IMR-90 (cell line): ENCODE results near the gene RETREG1. TPM values are rescaled to one million over a fixed set of nuclear protein-coding genes. Genes with fewer than 3 reads are reported as not detected.

Experiments used
- ATAC-seq: fragments of 200-7000 bp; cut with Tn5 transposase; 2 replicates; pipeline ENCODE4 v1.9.1; 2020; ENCODE audit warnings: low read depth, mild to moderate bottlenecking, moderate library complexity
- BruUV-seq: library from RNA; stranded (reverse); fragments of 400-500 nt; replicated peaks from 2 replicates; lab custom pipeline; 2021; lab: Mats Ljungman, UMichigan
- CTCF ChIA-PET: fragments of 300-600 bp; formaldehyde crosslinking; extraction: SDS; loops from one replicate; lab custom pipeline; 2021; ENCODE audit warnings: antibody characterized with exemption; lab: Yijun Ruan, JAX
- POLR2A ChIA-PET: fragments of 300-600 bp; sonication (Branson Sonifier 250); formaldehyde crosslinking; loops from one replicate; lab custom pipeline; 2022; ENCODE audit warnings: antibody characterized with exemption; ENCODE audit not compliant: unreplicated experiment; lab: Charles Lee
- DNase-seq: peaks from one replicate; pipeline ENCODE4 v3.0.0; 2013
- H2AFZ ChIP-seq: replicated peaks from 2 replicates; pipeline ENCODE3; 2013; ENCODE audit warnings: low read length, mild to moderate bottlenecking; ENCODE audit not compliant: poor library complexity
- H2AK5ac ChIP-seq: 2 replicates; pipeline ENCODE4 v1.6.1; 2013; ENCODE audit warnings: low read depth, low read length, inconsistent platforms
- H2AK9ac ChIP-seq: replicated peaks from 2 replicates; pipeline ENCODE3; 2013; ENCODE audit warnings: mild to moderate bottlenecking, low read depth, low read length, moderate library complexity; ENCODE audit not compliant: poor library complexity
- H2BK120ac ChIP-seq: 2 replicates; pipeline ENCODE4 v1.6.1; 2013; ENCODE audit warnings: low read depth, low read length, inconsistent platforms
- H2BK15ac ChIP-seq: 3 replicates; pipeline ENCODE4 v1.6.1; 2013; ENCODE audit warnings: low read depth, low read length, inconsistent platforms
- H2BK20ac ChIP-seq: 2 replicates; pipeline ENCODE4 v1.6.1; 2013; ENCODE audit warnings: low read depth, mild to moderate bottlenecking, inconsistent platforms, low read length, moderate library complexity
- H2BK5ac ChIP-seq: 2 replicates; pipeline ENCODE4 v1.6.1; 2013; ENCODE audit warnings: mild to moderate bottlenecking, low read depth, low read length, inconsistent platforms; ENCODE audit not compliant: poor library complexity, severe bottlenecking
- H3K14ac ChIP-seq: replicated peaks from 2 replicates; pipeline ENCODE4 v1.6.1; 2013; ENCODE audit warnings: low read depth, low read length, inconsistent platforms
- H3K18ac ChIP-seq: 2 replicates; pipeline ENCODE4 v1.6.1; 2013; ENCODE audit warnings: low read depth, low read length, control low read depth
- H3K23ac ChIP-seq: 2 replicates; pipeline ENCODE4 v1.6.1; 2013; ENCODE audit warnings: low read depth, low read length, inconsistent platforms
- H3K27ac ChIP-seq: 2 replicates; pipeline ENCODE4 v1.5.1; 2013; ENCODE audit warnings: mild to moderate bottlenecking, control low read depth, low read length; ENCODE audit not compliant: insufficient read depth
- H3K27me3 ChIP-seq: 2 replicates; pipeline ENCODE4 v1.6.1; 2013; ENCODE audit warnings: low read length; ENCODE audit not compliant: control insufficient read depth, insufficient read depth
- H3K36me3 ChIP-seq: 2 replicates; pipeline ENCODE4 v1.6.1; 2013; ENCODE audit warnings: low read length, mixed read lengths; ENCODE audit not compliant: control insufficient read depth, insufficient read depth
- H3K4ac ChIP-seq: 2 replicates; pipeline ENCODE4 v1.6.1; 2013; ENCODE audit warnings: low read depth, low read length, inconsistent platforms
- H3K4me1 ChIP-seq: 2 replicates; pipeline ENCODE4 v1.6.1; 2013; ENCODE audit warnings: low read length, mixed read lengths; ENCODE audit not compliant: control insufficient read depth, insufficient read depth
- H3K4me2 ChIP-seq: 2 replicates; pipeline ENCODE4 v1.6.1; 2013; ENCODE audit warnings: low read depth, mild to moderate bottlenecking, control low read depth, low read length, moderate library complexity
- H3K4me3 ChIP-seq: 2 replicates; pipeline ENCODE4 v1.5.1; 2013; ENCODE audit warnings: low read depth, mild to moderate bottlenecking, control low read depth, low read length, moderate library complexity; ENCODE audit not compliant: insufficient read depth
- H3K56ac ChIP-seq: 2 replicates; pipeline ENCODE4 v1.6.1; 2013; ENCODE audit warnings: low read length, inconsistent platforms; ENCODE audit not compliant: insufficient read depth; ENCODE audit errors: extremely low read depth
- H3K79me1 ChIP-seq, 2 experiments: 2 replicates each; pipeline ENCODE4 v1.6.1; 2013; ENCODE audit warnings: low read length in 2 of 2, inconsistent platforms in 1 of 2, low read depth in 1 of 2
- H3K9ac ChIP-seq: 2 replicates; pipeline ENCODE4 v1.6.1; 2013; ENCODE audit warnings: low read depth, low read length, control low read depth
- H3K9me1 ChIP-seq: 2 replicates; pipeline ENCODE4 v1.6.1; 2013; ENCODE audit warnings: low read length, inconsistent platforms; ENCODE audit not compliant: insufficient read depth
- H3K9me3 ChIP-seq: 2 replicates; pipeline ENCODE4 v1.6.1; 2013; ENCODE audit warnings: low read length; ENCODE audit not compliant: control insufficient read depth, insufficient read depth
- H4K20me1 ChIP-seq: 2 replicates; pipeline ENCODE4 v1.6.1; 2013; ENCODE audit warnings: low read length, inconsistent platforms; ENCODE audit not compliant: insufficient read depth
- H4K5ac ChIP-seq: 2 replicates; pipeline ENCODE4 v1.6.1; 2013; ENCODE audit warnings: mild to moderate bottlenecking, low read depth, low read length, control low read depth
- H4K8ac ChIP-seq, 2 experiments: 2 replicates each; pipeline ENCODE4 v1.6.1; 2013; ENCODE audit warnings: low read depth in 2 of 2, low read length in 2 of 2, control low read depth in 1 of 2, inconsistent platforms in 1 of 2
- H4K91ac ChIP-seq: 2 replicates; pipeline ENCODE4 v1.6.1; 2013; ENCODE audit warnings: low read depth, low read length, inconsistent platforms; ENCODE audit not compliant: insufficient read depth
- BHLHE40 ChIP-seq: fragments of 150-350 bp; IDR thresholded peaks from 2 replicates; pipeline ENCODE4 v1.6.1; 2016; ENCODE audit warnings: mild to moderate bottlenecking, low read depth, low read length
- CHD1 ChIP-seq: IDR thresholded peaks from 2 replicates; pipeline ENCODE4 v1.6.1; 2012; ENCODE audit warnings: low read depth, low read length, improper control_type of control experiment
- FOS ChIP-seq: fragments of 150-350 bp; IDR thresholded peaks from 2 replicates; pipeline ENCODE4 v1.6.1; 2016; ENCODE audit warnings: low read depth, low read length
- MAFK ChIP-seq: IDR thresholded peaks from 2 replicates; pipeline ENCODE4 v1.6.1; 2012; ENCODE audit warnings: low read depth, low read length, improper control_type of control experiment
- MXI1 ChIP-seq: IDR thresholded peaks from 2 replicates; pipeline ENCODE4 v1.6.1; 2012; ENCODE audit warnings: low read depth, mild to moderate bottlenecking, low read length, moderate library complexity, borderline replicate concordance
- NFE2L2 ChIP-seq: fragments of 150-350 bp; IDR thresholded peaks from 2 replicates; pipeline ENCODE4 v1.6.1; 2016; ENCODE audit warnings: low read depth, mild to moderate bottlenecking, low read length
- RAD21 ChIP-seq: IDR thresholded peaks from 2 replicates; pipeline ENCODE4 v1.6.1; 2012; ENCODE audit warnings: low read length, improper control_type of control experiment
- RCOR1 ChIP-seq: IDR thresholded peaks from 2 replicates; pipeline ENCODE4 v1.6.1; 2012; ENCODE audit warnings: mild to moderate bottlenecking, low read length, improper control_type of control experiment; ENCODE audit not compliant: insufficient replicate concordance
- WGBS, 2 experiments: methylation state at CpG; one replicate each; pipeline versions ENCODE4 v1.1.5 to v1.1.7; 2013; ENCODE audit warnings: missing lambda C conversion rate in 2 of 2; ENCODE audit not compliant: insufficient read length in 1 of 2; ENCODE audit errors: extremely low coverage in 2 of 2; 5-methylcytosine and 5-hydroxymethylcytosine counted together
- dilution Hi-C: fragments of 300-500 bp; cut with HindIII; formaldehyde crosslinking; loops from one replicate; pipeline ENCODE4 v1.14.3; 2018; ENCODE audit warnings: low sequenced_read_pairs; ENCODE audit not compliant: unreplicated experiment
- in situ Hi-C: fragments of 300-500 bp; cut with MboI; formaldehyde crosslinking; loops from 3 replicates; pipeline ENCODE4 v1.14.3; 2019; ENCODE audit warnings: low sequenced_read_pairs, inconsistent platforms, mixed read lengths
- intact Hi-C: fragments of 100-400 bp; cut with micrococcal nuclease; formaldehyde crosslinking; loops from 2 replicates; pipeline ENCODE4 v1.10.0; 2022
- polyA plus RNA-seq, 3 experiments: library from polyadenylated mRNA; depleted of rRNA; stranded (reverse); fragments of >200 nt; gene quantifications; 2 replicates each; pipeline ENCODE4 v1.2.3, GENCODE V29; 2012; ENCODE audit warnings: low replicate concordance in 1 of 3
- total RNA-seq: library from RNA; depleted of rRNA; stranded (reverse); fragments of >200 nt; gene quantifications from 2 replicates; pipeline ENCODE4 v1.2.3, GENCODE V29; 2012
- TF ChIP-seq, protein P1 (sequence below): fragments of 150-350 bp; IDR thresholded peaks from 2 replicates; pipeline ENCODE4 v1.6.1; 2017; ENCODE audit warnings: mild to moderate bottlenecking, antibody characterized with exemption, low read length, low read depth

RETREG1 gene
- total and polyA plus RNA-seq, 2 of the 4 experiments (the other 2 are of a cell fraction), result not detected

GRCh38 chr5:16521521-16522483 lies 95.0 kb downstream of the RETREG1 start:
- H3K4ac ChIP-seq, result no peak overlapping the region
- H3K79me1 ChIP-seq, result no peaks in the 10 kb centered on the region
- BruUV-seq, result no TSS peak
- no peak overlapping the region for H3K56ac ChIP-seq
- H4K5ac ChIP-seq, result no peak overlapping the region
- H3K4me1 ChIP-seq, result no peaks in the 10 kb centered on the region
- H3K4me3 ChIP-seq, result no peak overlapping the region
- H3K9me1 ChIP-seq, result no peaks in the 10 kb centered on the region; the same call in 1 of the 2 replicates
- ChIA-PET POLR2A (no interaction called here), CTCF (no interaction called here)
- H2AK9ac ChIP-seq, result no peak overlapping the region
- ATAC-seq, result no peak
- no peak overlapping the region for H2BK120ac ChIP-seq
- in situ Hi-C loops (no loop called here), dilution Hi-C loops (no loop called here), intact Hi-C loops (no loop called here)
- H2AK5ac ChIP-seq, result no peak overlapping the region
- no peak overlapping the region for H2AFZ ChIP-seq
- H2BK20ac ChIP-seq, result no peak overlapping the region
- no peak for DNase-seq
- no peak overlapping the region for H3K9ac ChIP-seq
- no peak overlapping the region for H3K27ac ChIP-seq
- no peak overlapping the region for H2BK15ac ChIP-seq
- H2BK5ac ChIP-seq, result no peak overlapping the region
- no peak overlapping the region for H3K23ac ChIP-seq
- TF ChIP-seq RAD21 (no peak), RCOR1 (no peak), FOS (no peak), BHLHE40 (no peak), MXI1 (no peak), CHD1 (no peak), NFE2L2 (no peak), MAFK (no peak)
- TF ChIP-seq, protein P1, sequence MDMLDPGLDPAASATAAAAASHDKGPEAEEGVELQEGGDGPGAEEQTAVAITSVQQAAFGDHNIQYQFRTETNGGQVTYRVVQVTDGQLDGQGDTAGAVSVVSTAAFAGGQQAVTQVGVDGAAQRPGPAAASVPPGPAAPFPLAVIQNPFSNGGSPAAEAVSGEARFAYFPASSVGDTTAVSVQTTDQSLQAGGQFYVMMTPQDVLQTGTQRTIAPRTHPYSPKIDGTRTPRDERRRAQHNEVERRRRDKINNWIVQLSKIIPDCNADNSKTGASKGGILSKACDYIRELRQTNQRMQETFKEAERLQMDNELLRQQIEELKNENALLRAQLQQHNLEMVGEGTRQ, result no peak
- peaks cover 34% of the 10 kb centered on the region for H3K27me3 ChIP-seq
- no peak overlapping the region for H3K18ac ChIP-seq
- no peak overlapping the region for H4K8ac ChIP-seq
- H4K91ac ChIP-seq, result no peak overlapping the region
- no peaks in the 10 kb centered on the region for H3K36me3 ChIP-seq
- WGBS, 2 experiments, result 0% methylated on average over 1 of the region's 10 CpGs; no CpG with 5 or more reads in 1 of the 2 experiments
- H3K4me2 ChIP-seq, result no peak overlapping the region
- no peaks in the 10 kb centered on the region; the same call in 1 of the 2 replicates for H3K9me3 ChIP-seq
- H3K14ac ChIP-seq, result no peak overlapping the region
- no peaks in the 10 kb centered on the region for H4K20me1 ChIP-seq
